ENCODE measurements around the gene SLC35F3.
"Not testable (repeated sequence)": the region's sequence is repeated elsewhere in the genome, so short reads cannot be mapped to it uniquely, and the experiment has no call there.

The SLC35F3 gene

DNA sequence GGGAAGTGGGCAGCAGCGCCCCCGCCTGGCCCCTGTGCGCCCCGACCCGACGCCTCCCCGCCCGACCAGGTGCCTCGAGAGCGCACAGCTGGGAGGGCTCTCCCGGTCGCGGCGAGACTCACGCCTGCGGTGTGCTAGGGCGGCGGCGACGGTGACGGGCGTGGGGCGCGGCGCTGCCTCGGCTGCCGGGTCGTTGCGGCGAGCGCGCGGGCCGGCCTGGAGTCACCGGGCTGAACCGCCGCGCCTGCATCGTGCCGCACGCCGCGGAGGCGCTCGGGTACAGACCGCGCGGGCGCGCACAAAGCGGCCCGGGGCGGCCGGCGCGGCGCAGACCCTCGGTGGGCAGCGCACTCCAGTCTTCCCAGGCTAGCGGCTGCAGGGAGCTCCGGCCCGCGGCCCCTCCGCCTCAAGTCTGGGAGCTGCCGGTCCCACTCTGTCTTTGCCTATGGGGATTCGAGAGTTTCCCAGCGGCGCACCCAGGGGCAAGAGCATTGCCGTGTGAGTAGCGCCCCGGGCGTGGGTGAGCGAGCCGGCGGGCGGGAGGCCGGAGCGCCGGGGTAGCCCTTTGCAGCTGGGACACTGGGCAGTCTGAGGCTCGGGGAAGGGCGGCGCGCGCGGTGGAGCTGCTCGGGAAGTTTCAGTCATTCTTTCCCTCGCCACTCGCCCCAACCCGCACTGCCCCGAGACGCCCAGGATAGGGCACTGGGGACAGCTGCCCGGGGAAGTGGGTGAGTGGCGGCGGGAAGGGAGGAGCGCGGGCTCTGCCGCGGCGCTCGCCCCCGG is at the start of gene SLC35F3:
Gene SLC35F3 (plus strand): TSS at position 44 of the 783 bp plus-strand sequence.
- DNase-seq (ENCODE audit: low spot score), result peak; percentile 88

DNA sequence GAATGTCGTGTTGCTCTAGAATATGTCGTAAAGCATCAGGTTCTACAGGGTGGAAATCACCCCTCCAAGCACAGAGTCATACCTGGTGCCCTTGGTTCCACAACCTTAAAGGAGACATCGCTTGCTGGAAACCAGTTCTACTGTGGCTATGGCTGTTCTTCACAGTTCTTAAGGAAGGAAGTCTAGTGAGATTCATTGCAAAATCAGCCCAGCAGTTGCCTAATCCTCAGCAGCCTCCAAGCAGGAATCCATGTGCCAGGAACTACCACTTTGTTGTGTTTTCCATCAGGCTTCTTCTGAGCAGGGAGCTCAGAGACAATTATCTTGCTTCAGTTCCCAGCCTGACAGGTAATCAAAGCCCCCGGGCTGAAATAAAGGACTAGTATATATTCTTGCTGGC is 45.0 kb upstream of the SLC35F3 start:
- DNase-seq (ENCODE audit: low spot score), result no peak

DNA sequence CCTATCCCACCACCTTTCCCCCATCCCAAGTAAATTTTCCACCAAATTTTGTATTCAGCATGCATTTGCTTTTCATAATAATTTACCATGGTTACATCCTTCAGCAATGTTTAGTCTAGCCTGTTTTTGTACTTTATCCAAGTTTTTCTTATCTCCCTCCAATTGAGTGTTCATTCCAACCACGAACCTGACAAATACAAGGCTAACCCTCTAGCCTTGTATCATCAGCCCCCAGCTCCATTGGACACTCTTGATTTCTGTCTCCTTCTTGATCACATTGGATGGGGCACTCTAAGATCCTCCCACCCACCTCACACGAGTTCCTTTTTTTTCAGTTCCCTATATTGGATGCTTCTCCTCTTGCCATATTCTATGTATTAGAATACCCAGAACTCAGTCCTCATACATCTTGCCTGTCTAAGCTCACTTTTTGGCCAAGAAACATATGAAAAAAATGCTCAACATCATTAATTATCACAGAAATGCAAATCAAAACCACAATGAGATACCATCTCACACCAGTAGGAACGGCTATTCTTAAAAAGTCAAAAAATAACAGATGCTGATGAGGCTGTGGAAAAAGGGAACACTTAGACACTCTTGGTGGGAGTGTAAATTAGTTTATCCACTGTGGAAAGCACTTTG is 40.5 kb upstream of the SLC35F3 start:
- no peak for DNase-seq (ENCODE audit: low spot score)

DNA sequence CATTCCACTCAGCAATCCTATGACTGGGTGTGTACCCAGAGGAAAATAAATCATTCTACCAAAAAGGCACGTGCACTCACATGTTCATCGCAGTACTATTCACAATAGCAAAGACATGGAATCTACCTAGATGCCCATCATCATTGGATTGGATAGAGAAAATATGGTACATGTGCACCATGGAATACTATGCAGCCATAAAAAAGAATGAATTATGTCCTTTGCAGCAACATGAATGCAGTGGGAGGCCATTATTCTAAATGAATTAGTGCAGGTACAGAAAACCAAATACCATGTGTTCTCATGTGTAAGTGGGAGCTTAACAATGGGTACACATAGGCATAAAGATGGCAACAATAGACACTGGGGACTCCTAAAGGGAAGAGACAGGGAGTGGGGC is 39.9 kb upstream of the SLC35F3 start:
- DNase-seq (ENCODE audit: low spot score), result no peak

DNA sequence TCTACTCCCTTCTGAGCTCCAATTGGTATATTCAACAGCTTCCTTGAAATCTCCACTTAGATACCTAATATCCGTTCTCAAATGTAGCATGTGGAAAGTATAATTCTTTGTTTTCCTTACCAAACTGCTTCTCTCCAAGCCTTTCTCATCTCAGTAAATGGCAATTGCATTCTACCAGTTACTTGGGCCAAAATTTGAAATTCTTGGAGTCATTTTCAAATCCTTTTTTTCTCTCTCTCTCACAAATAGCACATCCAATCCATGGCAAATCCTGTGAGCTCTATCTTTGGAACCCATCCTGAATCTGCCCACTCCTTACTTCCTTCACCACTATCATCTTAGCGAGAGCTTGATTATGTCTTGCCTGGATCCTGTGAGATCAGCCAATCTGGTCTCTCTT is 39.3 kb upstream of the SLC35F3 start:
- DNase-seq (ENCODE audit: low spot score), result no peak

DNA sequence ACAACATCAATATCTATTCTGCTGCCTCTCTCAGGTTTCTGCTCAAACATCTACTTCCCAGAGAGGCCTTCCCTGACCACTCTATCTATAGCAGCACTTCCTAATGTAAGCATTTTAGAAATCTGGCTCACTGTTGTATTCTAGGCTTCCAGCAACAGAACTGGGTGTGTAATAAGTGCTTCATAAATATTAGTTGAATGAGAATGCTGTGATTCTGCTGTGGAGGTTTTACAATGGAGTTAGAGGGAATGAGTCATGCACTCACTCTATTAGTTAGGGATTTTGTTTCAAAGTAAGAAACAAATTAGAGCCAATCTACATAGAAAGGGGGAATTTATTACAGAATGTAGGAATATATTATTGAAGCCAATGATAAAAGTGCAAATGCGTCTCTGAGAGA is 38.6 kb upstream of the SLC35F3 start:
- no peak for DNase-seq (ENCODE audit: low spot score)

DNA sequence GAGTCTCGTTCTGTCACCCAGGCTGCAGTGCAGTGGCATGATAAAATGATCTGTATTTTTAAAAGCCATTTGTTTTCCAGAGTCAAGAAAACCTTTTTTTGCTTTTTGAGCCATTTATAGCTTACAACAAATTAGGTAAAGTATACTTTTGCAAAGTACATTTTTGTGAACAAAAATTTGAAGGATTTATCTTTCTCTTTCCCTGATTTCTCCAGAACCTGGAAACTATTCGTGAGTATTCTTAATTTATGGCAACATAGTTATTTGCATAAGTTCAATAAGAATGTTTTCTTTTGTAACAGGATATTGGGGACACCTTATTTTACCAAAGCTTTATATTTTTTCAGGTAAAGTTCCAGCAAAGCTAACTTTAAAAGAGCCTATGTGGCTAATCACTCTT is 37.4 kb upstream of the SLC35F3 start:
- no peak for DNase-seq (ENCODE audit: low spot score)

DNA sequence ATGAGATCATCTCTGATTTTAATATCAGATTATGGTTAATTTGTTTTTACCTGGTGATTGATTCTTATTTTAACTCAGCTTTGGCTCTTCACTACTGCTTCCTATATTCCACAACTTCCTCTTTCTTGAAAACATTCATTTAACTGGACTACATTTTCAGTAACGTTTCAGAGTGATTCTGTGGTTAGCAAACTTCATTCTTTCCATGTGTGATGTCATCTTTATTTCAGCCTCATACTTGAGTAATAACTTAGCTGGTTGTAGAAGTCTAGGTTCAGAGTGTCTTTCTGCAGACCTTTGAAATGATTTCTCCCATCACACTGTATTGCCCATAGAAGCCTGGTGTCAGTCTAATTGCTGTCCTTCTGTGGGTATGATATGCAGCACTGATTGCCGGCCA is 36.0 kb upstream of the SLC35F3 start:
- no peak for DNase-seq (ENCODE audit: low spot score)

DNA sequence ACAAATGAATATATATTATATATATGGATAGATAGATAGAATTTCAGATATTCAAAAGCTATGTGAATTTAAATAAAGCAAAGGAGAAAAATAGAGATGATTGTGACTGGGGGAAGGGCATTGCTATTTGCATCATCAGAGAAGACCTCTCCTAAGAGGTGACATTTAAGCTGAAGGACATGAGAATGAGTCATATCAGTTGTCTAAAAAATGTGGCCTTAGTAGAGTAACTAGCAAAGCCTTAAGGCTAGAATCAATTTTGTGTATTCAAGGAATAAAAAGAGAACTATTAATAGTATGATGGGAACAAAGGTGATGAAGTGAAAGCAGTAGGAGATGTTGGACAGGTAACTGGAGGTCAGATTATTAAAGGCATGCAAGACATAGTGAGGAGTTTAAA is 34.8 kb upstream of the SLC35F3 start:
- DNase-seq (ENCODE audit: low spot score), result no peak

DNA sequence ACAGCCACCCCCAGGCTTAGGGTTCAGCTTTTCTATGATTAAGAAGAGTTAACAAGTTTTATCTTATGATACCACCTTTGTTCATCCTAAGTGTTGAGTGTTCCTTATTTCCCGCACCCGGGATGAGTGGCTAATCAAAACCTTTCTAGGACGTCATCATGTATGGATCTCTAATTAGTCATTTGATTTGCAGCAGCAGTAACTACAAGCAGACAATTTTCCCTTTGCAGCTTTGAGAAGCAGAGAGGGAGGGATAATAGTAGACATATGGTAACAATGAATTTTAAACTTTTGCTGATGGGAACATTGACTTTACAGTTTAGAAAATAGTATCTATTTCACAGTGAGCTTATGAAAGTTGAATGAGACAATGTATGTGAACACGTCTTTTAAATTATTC is 30.8 kb upstream of the SLC35F3 start:
- no peak for DNase-seq (ENCODE audit: low spot score)

DNA sequence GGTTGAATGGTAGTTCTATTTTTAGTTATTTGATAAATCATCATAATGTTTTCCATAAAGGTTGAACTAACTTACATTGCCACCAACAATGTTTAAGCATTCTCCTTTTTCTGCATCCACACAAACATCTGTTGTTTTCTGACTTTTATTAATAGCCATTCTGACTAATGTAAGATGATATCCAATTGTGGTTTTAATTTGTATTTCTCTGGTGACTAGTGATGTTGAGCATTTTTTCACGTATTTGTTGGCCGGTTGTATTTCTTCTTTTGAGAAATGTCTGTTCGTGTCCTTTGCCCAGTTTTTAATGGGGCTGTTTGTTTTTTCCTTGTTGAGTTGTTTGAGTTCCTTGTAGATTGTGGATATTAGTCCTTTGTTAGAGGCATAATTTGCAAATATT is 24.6 kb upstream of the SLC35F3 start:
- no peak for DNase-seq (ENCODE audit: low spot score)

DNA sequence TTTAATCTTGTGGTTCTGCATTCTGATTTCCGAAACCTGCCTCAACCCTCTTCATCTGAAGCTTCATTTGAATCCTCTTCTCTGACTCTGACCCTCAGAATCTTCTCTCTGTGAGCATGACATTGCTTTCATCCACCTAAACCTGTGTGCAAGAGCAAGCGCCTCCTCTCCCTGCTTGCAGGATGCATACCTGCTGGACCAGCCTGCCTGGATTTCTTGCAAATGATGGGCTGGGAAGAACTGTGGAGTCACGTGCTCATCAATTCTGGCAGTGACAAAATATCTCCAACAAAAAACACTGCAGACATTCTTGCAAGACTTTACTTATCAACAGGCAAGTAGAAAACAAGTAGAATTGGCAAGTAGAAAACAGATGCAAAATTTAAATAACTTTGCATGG is 20.8 kb upstream of the SLC35F3 start:
- DNase-seq (ENCODE audit: low spot score), result no peak

DNA sequence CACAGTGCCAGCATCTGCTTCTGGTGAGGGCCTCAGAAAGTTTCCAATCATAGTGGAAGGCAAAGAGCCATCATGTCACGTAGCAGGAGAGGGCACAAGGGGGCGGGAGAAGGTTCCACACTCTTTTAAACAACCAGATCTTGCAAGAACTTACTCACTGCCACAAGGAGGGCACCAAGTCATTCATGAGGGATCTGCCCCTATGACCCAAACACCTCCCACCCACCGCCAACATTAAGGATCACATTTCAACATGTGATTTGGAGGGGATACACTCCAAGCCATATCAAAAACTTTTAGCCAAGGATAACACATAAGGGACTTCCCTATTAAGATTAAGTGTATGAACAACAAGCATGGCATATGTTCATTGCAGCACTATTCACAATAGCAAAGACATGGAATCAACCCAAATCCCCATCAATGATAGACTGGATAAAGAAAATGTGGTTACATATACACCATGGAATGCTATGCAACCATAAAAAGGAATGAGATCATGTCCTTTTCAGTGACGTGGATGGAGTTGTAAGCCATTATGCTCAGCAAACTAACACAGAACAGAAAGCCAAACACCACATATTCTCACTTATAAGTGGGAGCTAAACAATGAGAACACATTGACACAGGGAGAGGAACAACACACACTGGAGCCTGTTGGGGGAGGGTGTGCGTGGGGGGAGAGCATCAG is 19.9 kb upstream of the SLC35F3 start:
- no peak for DNase-seq (ENCODE audit: low spot score)

DNA sequence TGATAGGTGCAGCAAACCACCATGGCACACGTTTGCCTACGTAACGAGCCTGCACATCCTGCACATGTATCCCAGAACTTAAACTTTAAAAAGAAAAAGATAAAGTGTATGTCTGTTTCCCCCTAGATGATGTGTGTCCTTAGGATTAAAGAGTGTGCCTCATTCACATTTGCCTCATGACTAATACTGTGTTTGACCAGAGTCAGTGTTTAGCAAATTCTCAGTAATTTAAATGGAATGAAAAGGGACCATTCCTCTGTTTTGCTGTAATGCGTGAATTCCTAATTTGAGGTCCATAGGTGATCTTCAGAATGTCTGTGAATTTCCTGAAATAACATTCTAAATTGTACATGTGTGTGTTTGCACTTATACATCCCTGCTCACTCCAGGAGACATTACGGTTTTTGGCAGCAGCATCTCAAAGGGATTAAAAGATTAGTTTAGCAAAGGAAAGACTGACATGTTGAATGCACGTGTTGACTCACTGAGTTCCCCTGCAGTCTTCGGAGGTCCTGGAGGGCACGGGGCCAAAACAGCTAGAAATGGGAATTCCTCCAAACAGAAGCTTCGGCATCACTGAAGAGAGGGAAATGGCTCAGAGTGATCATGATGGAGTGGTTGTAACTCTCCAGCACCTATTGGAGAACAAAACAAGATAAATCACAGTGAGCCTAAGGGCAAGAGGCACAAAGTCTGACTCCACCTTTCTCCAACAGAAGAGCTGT is 19.1 kb upstream of the SLC35F3 start:
- DNase-seq (ENCODE audit: low spot score), result no peak

DNA sequence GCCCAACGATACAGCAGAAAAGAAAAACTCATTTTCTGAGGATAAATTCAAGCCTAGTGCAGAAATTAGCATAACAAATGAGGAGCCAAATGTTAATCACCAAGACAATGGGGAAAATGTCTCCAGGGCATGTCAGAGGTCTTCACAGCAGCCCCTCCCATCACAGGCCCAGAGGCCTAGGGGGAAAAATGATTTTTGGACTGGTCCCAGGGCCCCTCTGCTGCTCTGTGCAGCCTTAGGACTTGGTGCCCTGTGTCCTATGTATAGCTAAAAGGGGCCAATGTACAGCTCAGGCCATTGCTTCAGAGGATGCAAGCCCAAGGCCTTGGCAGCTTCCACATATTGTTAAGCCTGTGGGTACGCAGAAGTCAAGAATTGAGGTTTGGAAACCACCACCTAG is 13.3 kb upstream of the SLC35F3 start:
- DNase-seq (ENCODE audit: low spot score), result not testable (repeated sequence)

DNA sequence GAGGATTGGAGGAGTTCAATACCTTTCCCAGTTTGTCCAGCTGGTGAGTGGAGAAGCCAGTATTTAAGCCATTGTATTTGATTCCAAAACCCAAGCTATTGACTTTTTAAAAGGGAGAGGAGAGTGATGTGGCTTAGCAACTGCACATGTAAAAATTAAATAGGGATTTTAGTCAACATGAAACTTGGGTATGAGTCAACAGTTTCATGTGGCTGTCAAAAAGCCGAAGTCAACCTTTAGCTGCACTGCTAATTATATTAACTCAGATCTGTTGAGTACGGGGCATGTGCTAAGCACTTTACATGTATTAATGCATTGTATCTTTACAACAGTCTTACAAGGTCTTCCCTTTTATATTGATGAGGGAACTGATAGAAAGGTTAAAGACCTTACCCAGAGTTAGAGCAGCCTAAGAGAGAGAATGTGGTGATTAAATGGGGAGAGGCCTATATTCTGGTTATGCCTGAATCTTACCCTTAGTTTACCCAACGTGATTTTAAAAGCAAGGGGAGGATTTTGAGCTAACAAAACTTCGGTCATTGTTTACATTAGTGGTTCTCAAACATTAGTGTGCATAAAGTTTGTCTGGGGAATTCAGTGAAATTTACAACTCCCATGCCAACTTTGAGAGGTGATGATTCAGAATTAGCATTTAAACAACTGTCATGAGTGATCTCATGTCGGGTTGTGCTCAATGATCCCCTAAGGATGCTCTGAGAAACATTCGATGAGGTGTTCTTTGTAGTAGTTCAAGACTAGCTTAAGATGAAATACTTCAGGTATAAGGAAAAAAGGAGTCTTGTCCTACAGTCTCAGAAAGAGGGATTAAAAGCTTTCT is 6.9 kb upstream of the SLC35F3 start:
- no peak for DNase-seq (ENCODE audit: low spot score)

DNA sequence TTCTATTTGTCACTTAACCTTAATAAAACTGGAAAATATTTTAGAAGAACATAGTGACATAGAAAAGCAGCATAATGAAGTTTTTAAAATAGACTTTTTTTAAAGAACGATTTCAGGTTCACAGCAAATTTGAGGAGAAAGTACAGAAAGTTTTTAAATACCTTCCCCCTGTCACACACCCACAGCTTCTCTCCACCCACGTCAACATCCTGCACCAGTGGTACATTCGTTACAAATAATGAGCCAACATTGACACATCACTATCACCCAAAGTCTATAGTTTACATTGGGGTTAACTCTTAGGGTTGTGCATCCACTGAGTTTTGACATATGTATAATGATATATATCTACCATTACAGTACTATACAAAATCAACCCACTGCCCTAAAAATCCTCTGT is 3.0 kb upstream of the SLC35F3 start:
- DNase-seq (ENCODE audit: low spot score), result no peak

DNA sequence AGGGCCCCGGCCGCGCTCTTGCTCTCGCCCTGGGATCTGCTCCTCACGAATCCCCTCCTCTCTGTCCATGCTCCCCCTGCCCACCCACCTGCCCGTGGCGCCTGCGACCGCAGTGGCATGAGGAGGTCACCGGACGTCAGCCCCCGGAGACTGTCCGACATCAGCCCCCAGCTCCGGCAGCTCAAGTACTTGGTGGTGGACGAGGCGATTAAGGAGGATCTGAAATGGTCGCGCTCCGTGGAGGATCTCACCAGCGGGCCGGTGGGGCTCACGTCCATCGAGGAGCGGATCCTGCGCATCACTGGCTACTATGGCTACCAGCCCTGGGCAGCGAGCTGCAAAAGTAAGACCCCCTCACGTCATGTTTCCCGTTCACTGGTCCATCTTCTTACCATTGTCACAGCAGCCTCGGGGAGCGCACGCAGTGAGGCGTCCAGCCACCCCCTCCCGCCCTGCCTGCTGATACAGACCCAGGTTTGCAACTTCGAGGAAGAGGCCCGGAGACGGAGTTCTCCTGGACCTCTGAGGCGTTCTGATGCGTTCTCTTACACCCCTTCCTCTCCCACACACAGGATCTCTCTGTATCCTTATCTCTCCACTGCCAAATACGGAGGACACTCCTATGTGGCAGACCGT is 1.1 kb downstream of the SLC35F3 start:
- DNase-seq (ENCODE audit: low spot score), result peak; percentile 62

DNA sequence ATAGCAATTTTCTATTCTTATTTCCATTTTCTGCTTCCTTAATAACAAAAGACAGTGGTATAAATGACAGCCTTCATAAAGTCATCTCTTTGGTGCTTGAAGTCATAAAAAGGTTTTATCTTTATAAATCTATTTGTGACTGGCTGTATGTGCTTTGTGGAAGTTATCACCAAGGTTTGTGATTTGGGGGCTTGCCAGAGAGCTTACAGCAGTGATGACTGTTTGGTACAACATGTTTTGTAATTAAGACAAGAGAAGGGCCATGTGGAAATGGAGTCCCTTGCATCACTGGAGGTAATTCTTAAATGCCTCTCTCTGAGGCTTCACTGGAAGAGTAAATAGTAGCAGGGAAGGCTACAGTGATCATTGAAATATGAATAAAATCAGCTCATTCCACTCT is 2.7 kb downstream of the SLC35F3 start:
- no peak for DNase-seq (ENCODE audit: low spot score)

DNA sequence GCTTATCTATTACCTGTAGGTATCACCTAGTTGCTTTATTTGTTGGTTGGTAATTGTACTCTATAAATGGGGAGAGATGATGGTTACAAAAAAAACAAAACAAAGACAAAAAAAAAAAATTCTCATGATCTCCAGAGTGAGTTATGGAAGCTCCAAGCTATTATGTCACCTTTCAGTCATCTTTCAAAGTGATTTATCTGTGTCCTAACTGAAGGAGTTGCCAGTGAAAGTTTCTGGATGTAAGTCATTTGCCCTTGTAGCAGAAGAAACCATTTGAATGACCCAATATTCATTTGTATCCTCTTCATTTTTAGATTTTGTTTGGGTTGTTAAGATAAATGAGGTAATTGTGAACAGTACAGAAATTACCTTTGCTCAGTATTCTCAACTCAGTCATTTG is 3.6 kb downstream of the SLC35F3 start:
- DNase-seq (ENCODE audit: low spot score), result no peak

DNA sequence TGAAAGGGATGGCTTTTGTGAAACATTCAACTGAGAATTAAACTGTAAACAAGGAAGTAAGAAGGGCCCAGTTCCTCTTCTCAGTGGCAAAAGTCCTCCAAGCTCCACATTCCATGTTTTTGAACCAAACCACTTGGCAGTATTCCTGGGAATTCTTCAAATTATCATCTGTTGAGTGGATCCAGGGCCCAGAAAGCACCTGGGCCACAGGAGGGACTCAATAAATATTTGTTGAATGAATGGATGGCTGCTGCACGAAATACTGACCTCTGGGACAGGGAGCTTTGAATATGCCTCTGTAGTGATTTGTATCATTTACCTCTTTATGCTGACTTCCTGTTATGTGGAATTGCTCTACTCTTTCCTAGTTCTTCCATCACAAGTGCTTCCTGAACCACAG is 4.7 kb downstream of the SLC35F3 start:
- DNase-seq (ENCODE audit: low spot score), result no peak

All from ecto neural progenitor cell (in vitro differentiated cells).